A549 treated with CpdA at 1 μM for 4 hours (cell line): ENCODE results near the gene DOCK11. TPM values are rescaled to one million over a fixed set of nuclear protein-coding genes. Genes with fewer than 3 reads are reported as not detected.

ENCODE experiments used
- total RNA-seq: library from RNA; stranded (reverse); fragments of 200-300 nt; extraction: Qiagen RNA extraction; gene quantifications from 5 replicates; pipeline ENCODE4 v1.2.3, GENCODE V29; 2022; ENCODE audit warnings: low read depth

Gene DOCK11
- total RNA-seq = 5.0 to 6.8 TPM (median 6.5 TPM) in 5 replicates

GRCh38 chrX:118495061-118495921 is at the start of gene DOCK11:
Gene DOCK11, plus strand, starts transcription at chrX:118495815. Its CDS starts 157 bp downstream, at chrX:118495972.

GRCh38 chrX:118726887-118727685 is 231.5 kb downstream of the DOCK11 start, which contains the start of gene IL13RA1:
Gene IL13RA1, plus strand, starts transcription at chrX:118727606. Its CDS starts 33 bp downstream, at chrX:118727639.

Other genes with a start within 250 kb of the DOCK11 start
- gene WDR44, start 149.7 kb upstream of the DOCK11 start, total RNA-seq = 10.3 to 16.0 TPM (median 12.3 TPM) in 5 replicates
- gene IL13RA1, start 231.8 kb downstream of the DOCK11 start, total RNA-seq = 43.1 to 57.9 TPM (median 49.5 TPM) in 5 replicates